BLaER1 (cell line): ENCODE data around the gene RALA.
A peak's percentile ranks its signal among the peaks of the same experiment; 100 is the strongest.

Experiments used
- H3K27ac ChIP-seq: shearing (Covaris generic); formaldehyde crosslinking; 2 replicates; pipeline ENCODE4 v1.8.1; 2022
- H3K27me3 ChIP-seq: shearing (Covaris generic); formaldehyde crosslinking; 2 replicates; pipeline ENCODE4 v1.8.1; 2022
- H3K36me3 ChIP-seq: shearing (Covaris generic); formaldehyde crosslinking; 2 replicates; pipeline ENCODE4 v1.8.1; 2022
- H3K4me1 ChIP-seq: shearing (Covaris generic); formaldehyde crosslinking; 2 replicates; pipeline ENCODE4 v1.8.1; 2022
- H3K4me2 ChIP-seq: shearing (Covaris generic); formaldehyde crosslinking; 2 replicates; pipeline ENCODE4 v1.8.1; 2022
- H3K4me3 ChIP-seq: shearing (Covaris generic); formaldehyde crosslinking; 2 replicates; pipeline ENCODE4 v1.8.1; 2022
- H3K9ac ChIP-seq: shearing (Covaris generic); formaldehyde crosslinking; 2 replicates; pipeline ENCODE4 v1.8.1; 2022
- H3K9me3 ChIP-seq: shearing (Covaris generic); formaldehyde crosslinking; 2 replicates; pipeline ENCODE4 v1.8.1; 2022
- H4K20me1 ChIP-seq: shearing (Covaris generic); formaldehyde crosslinking; 2 replicates; pipeline ENCODE4 v1.8.1; 2022
- Cebpa-rat ChIP-seq: shearing (Covaris generic); IDR thresholded peaks from 2 replicates; pipeline ENCODE4 v1.8.1; 2022

RALA gene

GRCh38 chr7:39712751-39713150 is 89.4 kb downstream of the RALA start:
- TF ChIP-seq Cebpa-rat: no peak
- Histone ChIP-seq H3K27ac (no peak overlapping the region), H3K9me3 (peaks cover 54% of the 10 kb centered on the region)

GRCh38 chr7:39714447-39715091 is 91.2 kb downstream of the RALA start:
- Histone ChIP-seq H3K4me1 (no peaks in the 10 kb centered on the region), H3K9ac (no peak overlapping the region), H3K27ac (no peak overlapping the region), H4K20me1 (no peaks in the 10 kb centered on the region), H3K27me3 (no peaks in the 10 kb centered on the region), H3K9me3 (peaks cover 55% of the 10 kb centered on the region), H3K4me3 (0 out of 2 replicates have a peak overlapping the region, but pooled peaks have one; percentile 18), H3K4me2 (no peak overlapping the region), H3K36me3 (peaks cover 7% of the 10 kb centered on the region; the same call in 1 of the 2 replicates)
- TF ChIP-seq Cebpa-rat: no peak

More at GRCh38 chr7:39712751-39713150, 89.4 kb downstream of the RALA start:
- no peak overlapping the region for H3K4me3 ChIP-seq
- H3K4me2 ChIP-seq: no peak overlapping the region
- no peaks in the 10 kb centered on the region for H3K27me3 ChIP-seq
- H3K4me1 ChIP-seq: no peaks in the 10 kb centered on the region
- no peaks in the 10 kb centered on the region for H4K20me1 ChIP-seq
- no peak overlapping the region for H3K9ac ChIP-seq
- H3K36me3 ChIP-seq: peaks cover 8% of the 10 kb centered on the region; the same call in 1 of the 2 replicates

- Histone ChIP-seq H3K4me2 (peak overlapping the region; percentile 56), H3K27ac (no peak overlapping the region), H3K27me3 (no peaks in the 10 kb centered on the region), H3K9me3 (peaks cover 21% of the 10 kb centered on the region), H3K36me3 (no peaks in the 10 kb centered on the region), H3K9ac (no peak overlapping the region), H3K4me1 (peaks cover 15% of the 10 kb centered on the region; the same call in 1 of the 2 replicates), H4K20me1 (no peaks in the 10 kb centered on the region), H3K4me3 (no peak overlapping the region)
- TF ChIP-seq Cebpa-rat: no peak
These were observed 97.2 kb downstream of the RALA start for GRCh38 chr7:39720586-39720985.

GRCh38 chr7:39721345-39721744 is 98.0 kb downstream of the RALA start:
- H3K4me1 ChIP-seq: peaks cover 15% of the 10 kb centered on the region; the same call in 1 of the 2 replicates
- peaks cover 14% of the 10 kb centered on the region for H3K9me3 ChIP-seq
- H3K4me3 ChIP-seq: no peak overlapping the region
- H3K36me3 ChIP-seq: no peaks in the 10 kb centered on the region
- no peaks in the 10 kb centered on the region for H3K27me3 ChIP-seq
- no peak for TF ChIP-seq Cebpa-rat
- no peaks in the 10 kb centered on the region for H4K20me1 ChIP-seq
- H3K27ac ChIP-seq: no peak overlapping the region
- no peak overlapping the region for H3K9ac ChIP-seq
- no peak overlapping the region for H3K4me2 ChIP-seq

- no peak overlapping the region for H3K9ac ChIP-seq
- H3K4me1 ChIP-seq: peaks cover 15% of the 10 kb centered on the region; the same call in 1 of the 2 replicates
- H3K36me3 ChIP-seq: no peaks in the 10 kb centered on the region
- no peak overlapping the region for H3K27ac ChIP-seq
- no peaks in the 10 kb centered on the region for H3K27me3 ChIP-seq
- no peaks in the 10 kb centered on the region for H4K20me1 ChIP-seq
- TF ChIP-seq Cebpa-rat: no peak
- no peak overlapping the region for H3K4me3 ChIP-seq
- H3K4me2 ChIP-seq: no peak overlapping the region
- H3K9me3 ChIP-seq: 0 out of 2 replicates have a peak, but pooled peaks cover 7% of the 10 kb centered on the region
These were observed 98.7 kb downstream of the RALA start for GRCh38 chr7:39721919-39722597.

GRCh38 chr7:39727231-39728012 is 104.0 kb downstream of the RALA start:
- TF ChIP-seq Cebpa-rat: no peak

GRCh38 chr7:39732837-39733804 is 109.7 kb downstream of the RALA start:
- peak overlapping the region; percentile 72 for H3K4me3 ChIP-seq
- TF ChIP-seq Cebpa-rat: no peak
- H3K4me2 ChIP-seq: peak overlapping the region; percentile 85
- no peaks in the 10 kb centered on the region for H4K20me1 ChIP-seq
- peaks cover 13% of the 10 kb centered on the region for H3K36me3 ChIP-seq
- H3K4me1 ChIP-seq: peaks cover 53% of the 10 kb centered on the region
- H3K27me3 ChIP-seq: no peaks in the 10 kb centered on the region
- H3K27ac ChIP-seq: peak overlapping the region; percentile 84
- no peaks in the 10 kb centered on the region for H3K9me3 ChIP-seq
- H3K9ac ChIP-seq: peak overlapping the region; percentile 78

More at GRCh38 chr7:39727231-39728012, 104.0 kb downstream of the RALA start:
- no peak overlapping the region for H3K4me2 ChIP-seq
- H3K36me3 ChIP-seq: no peaks in the 10 kb centered on the region
- H3K9ac ChIP-seq: no peak overlapping the region
- no peak overlapping the region for H3K4me3 ChIP-seq
- H3K4me1 ChIP-seq: peaks cover 17% of the 10 kb centered on the region
- no peak overlapping the region for H3K27ac ChIP-seq
- H4K20me1 ChIP-seq: no peaks in the 10 kb centered on the region
- no peaks in the 10 kb centered on the region for H3K9me3 ChIP-seq
- H3K27me3 ChIP-seq: no peaks in the 10 kb centered on the region

- peak overlapping the region; percentile 85 for H3K4me2 ChIP-seq
- peak overlapping the region; percentile 78 for H3K9ac ChIP-seq
- H3K27ac ChIP-seq: peak overlapping the region; percentile 84
- H4K20me1 ChIP-seq: no peaks in the 10 kb centered on the region
- peak overlapping the region; percentile 72 for H3K4me3 ChIP-seq
- no peak for TF ChIP-seq Cebpa-rat
- H3K9me3 ChIP-seq: no peaks in the 10 kb centered on the region
- H3K36me3 ChIP-seq: peaks cover 13% of the 10 kb centered on the region
- H3K4me1 ChIP-seq: peaks cover 53% of the 10 kb centered on the region
- no peaks in the 10 kb centered on the region for H3K27me3 ChIP-seq
These were observed 110.7 kb downstream of the RALA start for GRCh38 chr7:39733881-39734632.
